ENCODE measurements around the gene DNAJB6.
A peak's percentile ranks its signal among the peaks of the same experiment; 100 is the strongest.

Gene DNAJB6

DNA sequence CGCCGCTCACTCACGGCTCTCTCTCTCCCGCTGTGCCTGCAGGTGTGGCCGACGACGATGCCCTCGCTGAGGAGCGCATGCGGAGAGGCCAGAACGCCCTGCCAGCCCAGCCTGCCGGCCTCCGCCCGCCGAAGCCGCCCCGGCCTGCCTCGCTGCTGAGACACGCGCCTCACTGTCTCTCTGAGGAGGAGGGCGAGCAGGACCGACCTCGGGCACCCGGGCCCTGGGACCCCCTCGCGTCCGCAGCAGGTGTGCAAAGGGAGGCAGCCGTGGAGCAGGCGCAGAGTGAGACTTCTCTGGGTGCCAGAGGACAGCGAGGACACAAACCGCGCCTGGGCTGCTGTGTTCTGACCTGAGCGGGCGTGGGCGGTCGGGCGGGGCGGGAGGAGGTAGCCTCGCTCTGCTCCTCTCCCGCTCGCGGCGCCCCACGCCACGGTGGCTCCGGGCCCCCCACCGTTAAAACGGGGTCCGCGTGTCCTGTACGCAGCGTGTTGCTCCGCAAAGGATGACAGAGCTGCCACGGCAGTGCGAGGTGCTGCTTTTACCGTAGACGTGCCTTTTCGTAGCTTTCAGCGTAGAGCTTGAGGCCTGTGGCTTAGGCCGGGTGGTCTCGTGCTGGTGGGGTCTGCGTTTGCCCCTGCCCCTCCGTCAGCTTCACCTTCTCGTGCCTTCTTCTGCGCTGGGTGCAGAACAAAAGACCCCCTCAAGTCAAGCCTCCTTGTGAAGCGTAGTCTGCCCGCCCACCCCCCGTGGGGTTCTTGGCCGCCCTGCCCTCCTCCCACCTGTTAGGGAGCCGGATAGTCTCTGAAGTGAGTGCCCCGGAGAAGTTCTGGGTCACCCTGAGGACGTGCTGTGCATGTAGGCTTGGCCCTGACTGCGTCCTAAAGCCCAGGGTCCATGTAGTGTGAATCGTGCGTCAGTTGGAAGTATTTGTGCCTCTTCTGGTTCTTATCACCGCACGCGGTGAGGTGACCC, 73.2 kb downstream of the DNAJB6 start:
- no peak for DNase-seq (ENCODE audit: low read depth)

GRCh38 chr7:157410831-157411556, 74.2 kb downstream of the DNAJB6 start:
- DNase-seq (ENCODE audit: low read depth), result no peak

GRCh38 chr7:157411580-157411979, 74.8 kb downstream of the DNAJB6 start:
- peak; percentile 15 for DNase-seq (ENCODE audit: low read depth)

DNA sequence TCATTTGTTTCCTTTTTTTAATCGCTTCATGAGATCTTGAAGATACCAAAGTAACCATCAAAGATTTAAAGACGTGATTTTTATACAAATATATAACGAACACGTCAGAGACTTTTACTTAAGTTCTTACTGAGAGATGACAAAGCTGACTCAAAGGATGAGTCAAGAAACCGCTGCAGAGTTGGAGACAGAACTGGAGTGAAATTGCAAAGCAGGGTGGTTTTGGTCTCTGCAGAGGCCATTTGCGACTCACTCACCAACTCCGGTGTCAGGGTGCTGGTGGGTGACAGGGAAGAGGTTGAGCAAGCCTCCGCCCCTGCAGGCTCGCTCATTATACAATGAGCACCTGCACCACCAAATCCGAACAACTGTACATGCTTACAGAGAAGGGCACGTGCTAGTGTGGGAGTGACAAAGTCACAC, 75.2 kb downstream of the DNAJB6 start:
- DNase-seq (ENCODE audit: low read depth), result peak; percentile 46

DNA sequence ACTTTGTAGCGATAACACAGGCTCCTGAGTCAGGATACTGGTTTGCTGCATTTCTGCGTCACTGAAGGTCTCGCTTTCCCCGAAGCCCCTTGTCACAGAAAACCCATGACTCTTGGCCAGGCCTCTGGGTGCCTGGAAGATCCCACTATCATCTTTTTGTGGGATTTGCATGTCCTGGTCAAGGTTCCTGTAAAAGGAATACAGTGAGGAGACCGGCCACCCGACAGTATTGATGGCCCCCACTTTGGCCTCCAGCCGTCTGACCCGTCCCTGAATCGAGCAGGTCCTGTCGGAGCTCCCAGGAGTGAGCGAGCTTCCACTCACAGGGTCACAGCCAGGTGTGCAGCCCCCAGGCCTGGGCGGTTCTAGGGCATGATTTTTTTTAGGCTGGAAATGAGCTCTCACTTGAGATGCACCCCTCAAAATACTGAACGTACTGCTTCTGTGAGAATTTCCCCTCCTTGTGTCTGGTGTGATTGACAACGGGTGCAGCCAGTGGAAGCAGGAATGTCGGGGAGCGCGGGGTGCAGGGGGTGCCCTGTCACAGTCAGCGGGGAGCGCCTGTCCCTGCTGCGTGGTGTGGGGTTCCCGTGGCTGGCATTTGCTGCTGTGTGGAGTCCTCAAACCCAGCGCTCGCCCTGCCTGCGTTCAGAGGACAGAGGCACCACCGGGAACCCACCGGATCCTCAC, 75.8 kb downstream of the DNAJB6 start:
- no peak for DNase-seq (ENCODE audit: low read depth)

DNA sequence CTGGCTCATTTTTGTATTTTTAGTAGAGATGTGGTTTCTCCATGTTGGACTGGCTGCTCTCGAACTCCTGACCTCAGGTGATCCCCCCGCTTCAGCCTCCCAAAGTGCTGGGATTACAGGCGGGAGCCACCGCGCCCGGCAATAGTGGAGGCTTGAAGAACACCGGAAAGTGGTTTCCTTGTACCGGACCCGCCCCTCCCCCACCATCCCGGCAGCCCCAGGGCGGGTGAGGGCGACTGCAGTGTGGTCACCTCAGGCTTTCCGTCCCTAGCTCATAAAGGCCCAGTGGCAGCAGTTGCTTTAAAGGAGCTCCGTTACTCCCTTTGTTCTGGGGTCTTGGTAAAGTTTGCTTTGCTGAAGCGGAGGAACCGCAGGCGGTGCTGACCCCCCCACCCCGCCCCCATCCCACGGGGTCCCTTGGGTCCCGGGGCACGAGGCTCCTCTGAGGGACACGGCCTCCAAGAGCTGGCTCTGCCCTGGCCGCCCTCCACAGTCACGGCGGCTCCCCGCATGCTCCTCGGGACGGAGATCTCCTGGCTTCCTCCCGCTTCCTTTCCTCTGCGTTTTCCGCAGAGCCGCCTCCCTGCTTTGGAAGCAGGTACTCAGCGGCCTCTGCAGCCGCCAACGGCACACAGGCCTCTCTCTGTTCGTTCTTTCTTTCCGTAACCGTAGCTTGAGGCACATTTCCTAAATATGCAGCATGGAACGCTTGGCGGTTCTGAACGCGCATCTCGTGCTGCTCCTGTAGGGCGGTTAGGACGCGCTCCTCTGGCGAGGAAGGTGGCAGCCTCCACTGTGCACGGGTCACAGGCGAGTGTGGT, 77.3 kb downstream of the DNAJB6 start:
- no peak for DNase-seq (ENCODE audit: low read depth)

DNA sequence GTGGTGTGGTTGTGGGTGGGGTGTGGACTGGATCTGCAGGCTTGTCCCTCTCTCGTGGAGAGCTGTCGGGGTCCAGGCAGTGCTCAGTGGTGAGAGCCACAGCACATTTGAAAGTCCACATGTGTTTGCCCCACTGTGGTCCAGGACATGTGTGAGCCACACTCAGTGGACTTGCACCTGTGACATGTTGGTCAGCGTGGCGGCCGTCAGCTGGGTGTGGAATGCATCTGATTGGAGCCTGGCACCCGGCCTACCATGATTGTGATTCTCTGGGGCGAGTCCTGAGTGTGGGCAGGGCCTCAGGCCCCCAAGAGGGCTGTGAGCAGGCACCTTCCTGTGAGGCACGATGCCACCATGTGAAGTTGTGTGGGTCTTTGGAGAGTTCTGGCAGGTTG, 77.9 kb downstream of the DNAJB6 start:
- no peak for DNase-seq (ENCODE audit: low read depth)

GRCh38 chr7:157415486-157415885, 78.7 kb downstream of the DNAJB6 start:
- no peak for DNase-seq (ENCODE audit: low read depth)

DNA sequence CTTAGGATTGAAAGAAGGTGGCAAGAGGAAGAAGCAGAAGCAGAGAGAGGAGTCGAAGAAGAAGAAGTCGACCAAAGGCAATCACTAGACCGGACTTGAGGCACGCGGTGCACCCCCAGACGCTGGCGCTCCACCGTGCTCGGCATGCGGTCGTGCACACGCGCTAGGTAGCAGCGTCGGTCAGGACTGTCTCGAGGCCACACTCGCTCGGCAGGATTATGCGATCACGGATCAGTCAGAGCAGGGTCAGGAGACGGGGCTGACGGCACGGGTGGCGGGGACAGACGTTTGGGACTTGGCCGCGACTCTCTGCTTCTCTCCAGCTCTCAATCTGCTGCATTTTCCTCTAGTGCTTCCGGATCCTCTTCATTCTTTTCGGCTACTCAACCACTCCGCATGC, 79.2 kb downstream of the DNAJB6 start:
- DNase-seq (ENCODE audit: low read depth), result no peak

DNA sequence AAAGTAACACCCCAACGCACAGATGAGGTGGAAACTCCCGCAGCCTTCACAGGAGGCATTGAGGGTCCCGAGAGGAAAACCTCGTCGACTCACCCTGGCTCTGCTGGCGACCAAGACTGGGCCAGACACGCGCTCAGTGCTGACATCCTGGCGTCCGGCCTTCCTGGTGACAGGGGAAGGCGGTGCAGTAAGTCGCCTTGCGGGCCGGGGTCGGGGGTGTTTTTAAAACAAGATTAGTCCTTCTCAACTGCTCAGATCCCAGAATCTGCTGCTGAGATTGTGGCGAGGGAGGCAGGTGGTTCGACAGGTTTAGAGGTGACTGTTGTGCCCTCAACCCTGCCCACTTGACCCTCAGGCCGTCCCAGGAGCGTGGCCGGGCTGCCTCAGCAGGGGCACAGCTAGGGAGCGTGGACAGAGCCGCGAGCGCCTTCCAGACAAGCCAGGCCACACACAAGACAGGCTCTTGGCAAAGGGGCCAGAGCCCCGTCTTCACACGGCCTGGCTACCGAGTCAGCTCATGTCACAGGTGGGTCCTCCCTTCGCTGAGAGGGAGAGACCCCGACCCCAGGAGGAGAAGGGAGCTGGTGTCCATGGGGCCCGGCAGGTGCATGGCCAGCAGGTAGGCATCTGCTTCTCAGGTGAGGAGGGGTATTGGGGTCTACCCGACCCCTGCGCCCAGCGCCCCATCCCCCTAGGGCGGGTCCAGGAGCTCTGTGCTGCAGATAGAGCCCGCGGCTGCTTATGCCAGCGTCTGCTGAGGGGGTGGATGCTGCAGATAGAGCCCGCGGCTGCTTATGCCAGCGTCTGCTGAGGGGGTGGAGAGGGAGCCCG, 81.6 kb downstream of the DNAJB6 start:
- DNase-seq (ENCODE audit: low read depth), result no peak

- no peak for DNase-seq (ENCODE audit: low read depth)
Measured at GRCh38 chr7:157419035-157419293, 82.2 kb downstream of the DNAJB6 start.

- DNase-seq (ENCODE audit: low read depth), result no peak
Measured at GRCh38 chr7:157422279-157422678, 85.5 kb downstream of the DNAJB6 start.

- no peak for DNase-seq (ENCODE audit: low read depth)
Measured at GRCh38 chr7:157423348-157423747, 86.5 kb downstream of the DNAJB6 start.

GRCh38 chr7:157423886-157424565, 87.2 kb downstream of the DNAJB6 start:
- no peak for DNase-seq (ENCODE audit: low read depth)

GRCh38 chr7:157425137-157425731, 88.4 kb downstream of the DNAJB6 start:
- DNase-seq (ENCODE audit: low read depth), result no peak

DNA sequence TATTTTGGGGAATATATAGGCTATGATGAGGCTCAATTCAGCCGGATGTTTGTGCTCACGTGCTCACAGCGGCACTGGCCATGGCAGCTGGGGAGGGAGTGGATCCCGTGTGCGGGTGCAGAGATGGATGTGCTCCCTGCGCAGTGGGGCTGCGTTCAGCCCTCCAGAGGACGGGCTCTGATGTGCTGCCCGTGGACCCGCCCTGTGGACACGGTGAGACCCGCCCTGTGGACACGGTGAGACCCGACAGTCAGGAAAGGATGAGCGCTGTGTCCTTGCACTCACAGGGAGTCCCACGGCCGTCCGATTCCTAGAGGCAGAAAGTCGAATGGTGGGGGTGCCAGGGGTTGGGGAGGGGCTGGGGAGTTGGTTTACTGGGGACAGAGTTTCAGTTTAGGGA, 89.0 kb downstream of the DNAJB6 start:
- no peak for DNase-seq (ENCODE audit: low read depth)

GRCh38 chr7:157426463-157427301, 89.9 kb downstream of the DNAJB6 start:
- DNase-seq (ENCODE audit: low read depth), result no peak

GRCh38 chr7:157427811-157428553, 91.2 kb downstream of the DNAJB6 start:
- DNase-seq (ENCODE audit: low read depth), result no peak
